MCF 10A (cell line): ENCODE results near the gene ESM1. TPM values are rescaled to one million over a fixed set of nuclear protein-coding genes. Genes with fewer than 3 reads are reported as not detected.

Experiments used
- BruUV-seq: library from RNA; stranded (reverse); fragments of 400-500 nt; replicated peaks from 2 replicates; lab custom pipeline; 2021; lab: Mats Ljungman, UMichigan
- CTCF ChIA-PET: fragments of 300-600 bp; sonication (Branson Sonifier 250); formaldehyde crosslinking; extraction: SDS; loops from one replicate; lab custom pipeline; 2021; ENCODE audit warnings: antibody characterized with exemption, inconsistent platforms; lab: Yijun Ruan, JAX
- POLR2A ChIA-PET: fragments of 300-600, 350-650 bp; sonication (Branson Sonifier 250); formaldehyde crosslinking; extraction: SDS; loops from one replicate; lab custom pipeline; 2020; ENCODE audit warnings: antibody characterized with exemption, inconsistent platforms; lab: Yijun Ruan, JAX
- DNase-seq: peaks from one replicate; pipeline ENCODE4 v3.0.0-alpha.2; 2018; ENCODE audit not compliant: unreplicated experiment
- H3K27ac Mint-ChIP-seq: one replicate; pipeline ENCODE4 v1.8.0; 2022; ENCODE audit warnings: mild to moderate bottlenecking, low read depth, mixed read lengths; ENCODE audit not compliant: unreplicated experiment
- H3K27me3 Mint-ChIP-seq: one replicate; pipeline ENCODE4 v1.8.0; 2022; ENCODE audit warnings: mixed read lengths; ENCODE audit not compliant: insufficient read depth, unreplicated experiment
- H3K36me3 Mint-ChIP-seq: one replicate; pipeline ENCODE4 v1.8.0; 2022; ENCODE audit warnings: mild to moderate bottlenecking, moderate library complexity, mixed read lengths; ENCODE audit not compliant: insufficient read depth, unreplicated experiment
- H3K4me1 Mint-ChIP-seq: one replicate; pipeline ENCODE4 v1.8.0; 2022; ENCODE audit warnings: mixed read lengths; ENCODE audit not compliant: insufficient read depth, unreplicated experiment
- H3K4me3 Mint-ChIP-seq: one replicate; pipeline ENCODE4 v1.8.0; 2022; ENCODE audit warnings: mild to moderate bottlenecking, moderate library complexity, mixed read lengths; ENCODE audit not compliant: unreplicated experiment
- H3K9me3 Mint-ChIP-seq: one replicate; pipeline ENCODE4 v1.8.0; 2022; ENCODE audit warnings: mixed read lengths; ENCODE audit not compliant: unreplicated experiment
- CTCF ChIP-seq: fragments of 200-600 bp; IDR thresholded peaks from one replicate; pipeline ENCODE4 v1.8.0; 2022; ENCODE audit warnings: antibody characterized with exemption, mild to moderate bottlenecking; ENCODE audit not compliant: unreplicated experiment
- intact Hi-C: fragments of 100-400 bp; cut with micrococcal nuclease; formaldehyde crosslinking; loops from 2 replicates; pipeline ENCODE4 v1.14.1; 2022
- total RNA-seq: library from RNA; stranded (reverse); gene quantifications from 2 replicates; pipeline ENCODE4 v1.2.3, GENCODE V29; 2022

ESM1 gene
- total RNA-seq, 1 experiment from 2014 or later = not detected

GRCh38 chr5:55030676-55031369 lies 45.4 kb upstream of the ESM1 start:
- H3K27ac Mint-ChIP-seq = no peak overlapping the region
- no peak for DNase-seq
- H3K4me3 Mint-ChIP-seq = no peak overlapping the region
- peaks cover 32% of the 10 kb centered on the region for H3K27me3 Mint-ChIP-seq
- no TSS peak for BruUV-seq
- no peaks in the 10 kb centered on the region for H3K4me1 Mint-ChIP-seq
- intact Hi-C loops = no loop called here
- no peaks in the 10 kb centered on the region for H3K36me3 Mint-ChIP-seq
- POLR2A ChIA-PET = no interaction called here
- TF ChIP-seq CTCF = no peak
- H3K9me3 Mint-ChIP-seq = no peaks in the 10 kb centered on the region
- CTCF ChIA-PET = no interaction called here

GRCh38 chr5:55030220-55030619 lies 44.8 kb upstream of the ESM1 start:
- Mint-ChIP-seq H3K9me3 (no peaks in the 10 kb centered on the region), H3K27ac (no peak overlapping the region), H3K36me3 (no peaks in the 10 kb centered on the region), H3K27me3 (peaks cover 38% of the 10 kb centered on the region), H3K4me1 (no peaks in the 10 kb centered on the region), H3K4me3 (no peak overlapping the region)
- ChIA-PET CTCF (no interaction called here), POLR2A (no interaction called here)
- no TSS peak for BruUV-seq
- intact Hi-C loops = no loop called here
- no peak for TF ChIP-seq CTCF
- DNase-seq = no peak

GRCh38 chr5:55027595-55027994 lies 42.2 kb upstream of the ESM1 start:
- H3K36me3 Mint-ChIP-seq = no peaks in the 10 kb centered on the region
- no peak for DNase-seq
- TF ChIP-seq CTCF = no peak
- no peaks in the 10 kb centered on the region for H3K4me1 Mint-ChIP-seq
- intact Hi-C loops = no loop called here
- ChIA-PET CTCF (interaction anchor here (1.1 to 1.3 kb wide), 2 partner anchors 64 to 83 kb away, joined by 3 read pairs; no protein-coding TSS in a partner anchor), POLR2A (no interaction called here)
- H3K4me3 Mint-ChIP-seq = no peak overlapping the region
- no TSS peak for BruUV-seq
- no peak overlapping the region for H3K27ac Mint-ChIP-seq
- peaks cover 55% of the 10 kb centered on the region for H3K27me3 Mint-ChIP-seq
- H3K9me3 Mint-ChIP-seq = no peaks in the 10 kb centered on the region

- CTCF ChIA-PET = no interaction called here
- Mint-ChIP-seq H3K27me3 (peaks cover 60% of the 10 kb centered on the region), H3K4me3 (no peak overlapping the region), H3K36me3 (no peaks in the 10 kb centered on the region), H3K9me3 (no peaks in the 10 kb centered on the region), H3K4me1 (no peaks in the 10 kb centered on the region), H3K27ac (no peak overlapping the region)
- BruUV-seq = no TSS peak
- no peak for DNase-seq
- intact Hi-C loops = no loop called here
- POLR2A ChIA-PET = no interaction called here
- TF ChIP-seq CTCF = no peak
Measured at GRCh38 chr5:55022450-55022849, 37.1 kb upstream of the ESM1 start.
